GM12878 (cell line): ENCODE results near the gene NODAL. TPM values are rescaled to one million over a fixed set of nuclear protein-coding genes. Genes with fewer than 3 reads are reported as not detected.

Experiments used
- ASH2L ChIP-seq: fragments of 300-600, 200-600 bp; sonication (generic); IDR thresholded peaks from 2 replicates; pipeline ENCODE4 v1.6.1; 2017; ENCODE audit warnings: low read depth, mild to moderate bottlenecking, borderline replicate concordance
- CBX5 ChIP-seq: sonication (generic); IDR thresholded peaks from 2 replicates; pipeline ENCODE4 v1.6.1; 2016; ENCODE audit warnings: low read depth, moderate library complexity, mild to moderate bottlenecking, inconsistent platforms
- JUNB ChIP-seq: IDR thresholded peaks from 2 replicates; pipeline ENCODE4 v1.6.1; 2016; ENCODE audit warnings: antibody characterized with exemption, mild to moderate bottlenecking
- KAT2A ChIP-seq: conservative IDR thresholded peaks from 2 replicates; pipeline ENCODE4 v1.6.1; 2011; ENCODE audit warnings: low read depth, low read length; ENCODE audit not compliant: control insufficient read depth
- POLR2AphosphoS2 ChIP-seq: IDR thresholded peaks from 2 replicates; pipeline ENCODE4 v1.6.1; 2011; ENCODE audit warnings: low read depth, mild to moderate bottlenecking, low read length, improper control_type of control experiment, moderate library complexity
- STAT1 ChIP-seq: fragments of 450-650 bp; conservative IDR thresholded peaks from 2 replicates; pipeline ENCODE4 v1.6.1; 2014; ENCODE audit warnings: antibody characterized with exemption, mild to moderate bottlenecking
- ZNF207 ChIP-seq: fragments of 450-650 bp; IDR thresholded peaks from 2 replicates; pipeline ENCODE4 v1.6.1; 2014; ENCODE audit warnings: antibody characterized with exemption, mild to moderate bottlenecking, borderline replicate concordance
- polyA plus RNA-seq, 11 experiments: library from polyadenylated mRNA; depleted of rRNA in 4 of 11; unstranded in 6 of 11; stranded (reverse) in 5 of 11; fragments of >200 nt; fragmentation: Nextera tagmentation in 4 of 11; fragmentation: Illumina TruSeq in 1 of 11; extraction: Ambion mirVana in 4 of 11; extraction: Trizol in 1 of 11; gene quantifications; 1 replicate in 1 of 11; 2 replicates in 10 of 11; pipeline versions ENCODE4 v1.2.1 to v1.2.3, GENCODE V29; 2011 to 2016; ENCODE audit warnings: inconsistent platforms in 2 of 11, missing spikeins in 2 of 11, low read depth in 1 of 11
- total RNA-seq, 4 experiments: library from RNA; depleted of rRNA in 3 of 4; stranded (reverse); fragments of >200 nt in 3 of 4; fragmentation: Illumina TruSeq in 1 of 4; extraction: Trizol in 1 of 4; gene quantifications; 2 replicates each; pipeline versions ENCODE4 v1.2.1 to v1.2.3, GENCODE V29; 2013 to 2021
- TF ChIP-seq, protein P1 (sequence below): fragments of 450-650 bp; formaldehyde crosslinking; IDR thresholded peaks from 2 replicates; pipeline ENCODE4 v1.4.0; 2022; ENCODE audit warnings: mild to moderate bottlenecking, moderate library complexity
- TF ChIP-seq, protein P2 (sequence below): IDR thresholded peaks from 2 replicates; pipeline ENCODE4 v1.6.1; 2012; ENCODE audit warnings: low read depth, low read length, improper control_type of control experiment
- TF ChIP-seq, protein P3 (sequence below): fragments of 450-650 bp; IDR thresholded peaks from 2 replicates; pipeline ENCODE4 v1.6.1; 2017; ENCODE audit warnings: mild to moderate bottlenecking, low read depth, inconsistent platforms; ENCODE audit not compliant: poor library complexity, severe bottlenecking

The NODAL gene
- total and polyA plus RNA-seq, 10 of the 15 experiments (the other 5 are each of a cell fraction or from before 2014, with no cell fraction given), result not detected

DNA sequence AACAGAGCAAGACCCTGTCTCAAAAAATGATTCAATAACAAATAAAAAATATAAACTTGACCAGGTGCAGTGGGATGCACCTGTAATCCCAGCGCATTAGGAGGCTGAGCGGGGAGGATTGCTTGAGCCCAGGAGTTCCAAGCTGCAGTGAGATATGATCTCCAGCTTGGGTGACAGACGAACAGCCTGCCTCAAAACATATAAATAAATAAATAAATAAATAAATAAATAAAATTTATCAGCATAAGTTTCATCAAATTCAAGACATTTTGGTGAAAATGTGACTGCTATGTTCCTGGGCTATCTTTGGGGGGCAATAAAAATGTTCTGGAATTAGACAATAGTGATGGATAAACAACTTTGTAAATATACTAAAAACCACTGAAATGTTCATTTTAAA, 42.3 kb downstream of the NODAL start (continued):
- TF ChIP-seq, protein P1, sequence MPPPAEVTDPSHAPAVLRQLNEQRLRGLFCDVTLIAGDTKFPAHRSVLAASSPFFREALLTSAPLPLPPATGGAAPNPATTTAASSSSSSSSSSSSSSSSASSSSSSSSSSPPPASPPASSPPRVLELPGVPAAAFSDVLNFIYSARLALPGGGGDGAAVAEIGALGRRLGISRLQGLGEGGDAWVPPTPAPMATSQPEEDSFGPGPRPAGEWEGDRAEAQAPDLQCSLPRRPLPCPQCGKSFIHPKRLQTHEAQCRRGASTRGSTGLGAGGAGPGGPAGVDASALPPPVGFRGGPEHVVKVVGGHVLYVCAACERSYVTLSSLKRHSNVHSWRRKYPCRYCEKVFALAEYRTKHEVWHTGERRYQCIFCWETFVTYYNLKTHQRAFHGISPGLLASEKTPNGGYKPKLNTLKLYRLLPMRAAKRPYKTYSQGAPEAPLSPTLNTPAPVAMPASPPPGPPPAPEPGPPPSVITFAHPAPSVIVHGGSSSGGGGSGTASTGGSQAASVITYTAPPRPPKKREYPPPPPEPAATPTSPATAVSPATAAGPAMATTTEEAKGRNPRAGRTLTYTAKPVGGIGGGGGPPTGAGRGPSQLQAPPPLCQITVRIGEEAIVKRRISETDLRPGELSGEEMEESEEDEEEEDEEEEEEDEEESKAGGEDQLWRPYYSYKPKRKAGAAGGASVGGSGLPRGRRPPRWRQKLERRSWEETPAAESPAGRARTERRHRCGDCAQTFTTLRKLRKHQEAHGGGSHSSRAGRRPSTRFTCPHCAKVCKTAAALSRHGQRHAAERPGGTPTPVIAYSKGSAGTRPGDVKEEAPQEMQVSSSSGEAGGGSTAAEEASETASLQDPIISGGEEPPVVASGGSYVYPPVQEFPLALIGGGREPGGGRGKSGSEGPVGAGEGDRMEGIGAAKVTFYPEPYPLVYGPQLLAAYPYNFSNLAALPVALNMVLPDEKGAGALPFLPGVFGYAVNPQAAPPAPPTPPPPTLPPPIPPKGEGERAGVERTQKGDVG (CRISPR knock-in tag), result no peak
- TF ChIP-seq CBX5 (no peak), STAT1 (no peak), POLR2AphosphoS2 (no peak), JUNB (no peak), ZNF207 (no peak), KAT2A (no peak), ASH2L (no peak)
- TF ChIP-seq, protein P2, sequence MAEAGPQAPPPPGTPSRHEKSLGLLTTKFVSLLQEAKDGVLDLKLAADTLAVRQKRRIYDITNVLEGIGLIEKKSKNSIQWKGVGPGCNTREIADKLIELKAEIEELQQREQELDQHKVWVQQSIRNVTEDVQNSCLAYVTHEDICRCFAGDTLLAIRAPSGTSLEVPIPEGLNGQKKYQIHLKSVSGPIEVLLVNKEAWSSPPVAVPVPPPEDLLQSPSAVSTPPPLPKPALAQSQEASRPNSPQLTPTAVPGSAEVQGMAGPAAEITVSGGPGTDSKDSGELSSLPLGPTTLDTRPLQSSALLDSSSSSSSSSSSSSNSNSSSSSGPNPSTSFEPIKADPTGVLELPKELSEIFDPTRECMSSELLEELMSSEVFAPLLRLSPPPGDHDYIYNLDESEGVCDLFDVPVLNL, result no peak
- TF ChIP-seq, protein P3, sequence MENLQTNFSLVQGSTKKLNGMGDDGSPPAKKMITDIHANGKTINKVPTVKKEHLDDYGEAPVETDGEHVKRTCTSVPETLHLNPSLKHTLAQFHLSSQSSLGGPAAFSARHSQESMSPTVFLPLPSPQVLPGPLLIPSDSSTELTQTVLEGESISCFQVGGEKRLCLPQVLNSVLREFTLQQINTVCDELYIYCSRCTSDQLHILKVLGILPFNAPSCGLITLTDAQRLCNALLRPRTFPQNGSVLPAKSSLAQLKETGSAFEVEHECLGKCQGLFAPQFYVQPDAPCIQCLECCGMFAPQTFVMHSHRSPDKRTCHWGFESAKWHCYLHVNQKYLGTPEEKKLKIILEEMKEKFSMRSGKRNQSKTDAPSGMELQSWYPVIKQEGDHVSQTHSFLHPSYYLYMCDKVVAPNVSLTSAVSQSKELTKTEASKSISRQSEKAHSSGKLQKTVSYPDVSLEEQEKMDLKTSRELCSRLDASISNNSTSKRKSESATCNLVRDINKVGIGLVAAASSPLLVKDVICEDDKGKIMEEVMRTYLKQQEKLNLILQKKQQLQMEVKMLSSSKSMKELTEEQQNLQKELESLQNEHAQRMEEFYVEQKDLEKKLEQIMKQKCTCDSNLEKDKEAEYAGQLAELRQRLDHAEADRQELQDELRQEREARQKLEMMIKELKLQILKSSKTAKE, result no peak
